ENCODE data around the gene KRT9. TPM values are rescaled to one million over a fixed set of nuclear protein-coding genes. Genes with fewer than 3 reads are reported as not detected.

Gene KRT9
- total and polyA plus RNA-seq, 2 of the 13 experiments (the other 11 are each of a cell fraction or from before 2014, with no cell fraction given): not detected

DNA sequence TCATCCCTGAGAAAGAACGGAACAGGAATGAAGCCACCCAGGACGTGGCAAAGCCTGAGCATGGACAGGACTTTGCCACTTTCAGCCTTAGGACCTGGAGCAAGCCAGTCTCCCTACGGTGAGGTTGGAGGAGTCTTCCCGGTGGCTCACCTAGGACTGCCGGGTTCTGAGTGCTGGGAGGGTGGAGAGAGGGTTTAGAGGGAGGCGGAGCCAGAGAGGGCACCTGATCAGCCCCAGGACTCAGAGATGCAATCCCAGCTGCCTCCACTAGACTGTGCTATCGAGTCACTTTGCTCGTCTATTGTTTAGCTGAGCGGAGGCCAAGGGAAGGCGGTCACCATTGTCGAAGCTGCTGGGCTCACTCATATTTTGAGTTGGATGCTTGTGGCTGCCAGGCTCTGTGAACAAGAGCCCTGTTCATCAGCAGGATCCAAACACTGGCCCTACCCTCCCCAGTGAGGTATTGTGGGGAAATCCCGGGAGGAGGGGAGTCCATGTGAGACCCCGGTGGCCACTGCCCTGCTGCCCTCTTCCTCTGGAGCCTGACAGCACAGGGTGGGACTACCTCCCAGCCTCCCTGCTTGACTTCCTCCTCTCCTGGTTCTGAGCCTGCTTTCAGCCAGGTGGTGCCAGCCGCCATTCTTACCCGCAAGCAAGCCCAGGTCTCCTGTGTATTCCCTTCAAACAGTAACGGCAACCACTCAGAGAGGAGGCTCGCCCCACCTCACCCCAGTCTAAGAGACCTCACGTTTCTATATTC is 7.8 kb upstream of the KRT9 start:
- POLR2A ChIA-PET: interaction anchor here (0.7 to 1.0 kb wide), 2 partner anchors 13 to 109 kb away, joined by 3 read pairs; no protein-coding TSS in a partner anchor
- Histone ChIP-seq H3K27me3 (ENCODE audit: control insufficient read depth in 1 of 2, insufficient read depth in 2 of 2, low read length in 2 of 2) (peaks cover 0 to 4% of the 10 kb centered on the region in 2 experiments; a peak in 2 of 5 replicates), H3K4me1 (ENCODE audit: insufficient read depth, low read length) (no peaks in the 10 kb centered on the region), H3K9ac (ENCODE audit: insufficient read depth, low read depth, low read length) (no peak overlapping the region), H3K4me2 (ENCODE audit: low read depth, low read length) (peak overlapping the region; percentile 62), H4K20me1 (ENCODE audit: insufficient read depth, low read length) (no peaks in the 10 kb centered on the region), H3K36me3 (replicated peaks in 1 of 2; ENCODE audit: control insufficient read depth in 1 of 2, insufficient read depth in 2 of 2, low read length in 2 of 2) (no peaks in the 10 kb centered on the region), H3K9me3 (ENCODE audit: low read length) (no peaks in the 10 kb centered on the region), H2AFZ (ENCODE audit: low read length) (no peak overlapping the region), H3K27ac (ENCODE audit: extremely low read length, insufficient read depth, low read length) (no peak overlapping the region), H3K4me3 (replicated peaks in 1 of 3; ENCODE audit: insufficient read depth in 1 of 3, low read depth in 2 of 3, low read length in 3 of 3) (no peak overlapping the region), H3K79me2 (ENCODE audit: insufficient read depth, low read length) (no peaks in the 10 kb centered on the region)
- BruUV-seq (replicated peaks): no TSS peak
- CTCF ChIA-PET (ENCODE audit: low intra/inter-chr PET ratio, low total read pairs): interaction anchor here (1.3 to 2.1 kb wide), 4 partner anchors 67 to 86 kb away, joined by 4 to 10 read pairs (median 6); no protein-coding TSS in a partner anchor
- intact Hi-C loops (cut with micrococcal nuclease; ENCODE audit: unreplicated experiment): loop anchor here (10.0 kb wide), 1 partner anchor 65 kb away; no protein-coding TSS in a partner anchor
- peak; percentile 91 for FAIRE-seq
- 32% methylated on average over 14 of the region's 18 CpGs for WGBS (ENCODE audit: low lambda C conversion rate)
- DNase-seq (ENCODE audit: low spot score): peak; percentile 85
- in situ Hi-C loops (cut with HindIII; ENCODE audit: extremely low pct_ligation_motif_present, low pct_unique_long_range_greater_than_20kb): no loop called here
- peak; percentile 89 for ATAC-seq
- TF ChIP-seq NFKB2 (CRISPR knock-in tag; IDR thresholded peaks at IDR 0.05; ENCODE audit: borderline replicate concordance) (0 out of 2 replicates have a peak, but pooled peaks have one; percentile 7), SOX13 (IDR thresholded peaks at IDR 0.05) (no peak), SOX13 (CRISPR knock-in tag; conservative IDR thresholded peaks at IDR 0.05 in 1 of 2, IDR thresholded peaks at IDR 0.05 in 1 of 2) (peak in 1 of 2 experiments; percentile 45; a peak in 1 of 4 replicates), HOXA3 (CRISPR knock-in tag; IDR thresholded peaks at IDR 0.05) (no peak), ZNF136 (CRISPR knock-in tag; IDR thresholded peaks at IDR 0.05; ENCODE audit: low read depth) (0 out of 2 replicates have a peak, but pooled peaks have one; percentile 27), TEAD3 (CRISPR knock-in tag; optimal IDR thresholded peaks at IDR 0.05; ENCODE audit: borderline replicate concordance) (peak; percentile 43), THAP11 (CRISPR knock-in tag; IDR thresholded peaks at IDR 0.05) (no peak), ZNF382 (CRISPR knock-in tag; IDR thresholded peaks at IDR 0.05; ENCODE audit: borderline replicate concordance) (no peak), SOX5 (CRISPR knock-in tag; IDR thresholded peaks at IDR 0.05; ENCODE audit: borderline replicate concordance) (peak; percentile 64), XRCC5 (optimal IDR thresholded peaks at IDR 0.05; ENCODE audit: low read length) (peak; percentile 82), GTF3A (CRISPR knock-in tag; conservative IDR thresholded peaks at IDR 0.05) (no peak), SP5 (CRISPR knock-in tag; IDR thresholded peaks at IDR 0.05; ENCODE audit: borderline replicate concordance, low read depth) (0 out of 2 replicates have a peak, but pooled peaks have one; percentile 30), MIER3 (CRISPR knock-in tag; IDR thresholded peaks at IDR 0.05; ENCODE audit: borderline replicate concordance) (no peak), RBFOX2 (IDR thresholded peaks at IDR 0.05; ENCODE audit: low read depth, low read length) (no peak), IKZF4 (CRISPR knock-in tag; IDR thresholded peaks at IDR 0.05; ENCODE audit: borderline replicate concordance, low read depth, not compliant biosample characterization) (peak; percentile 31), ZNF883 (CRISPR knock-in tag; IDR thresholded peaks at IDR 0.05; ENCODE audit: not compliant biosample characterization) (peak; percentile 25)
- TF ChIP-seq, protein P1, sequence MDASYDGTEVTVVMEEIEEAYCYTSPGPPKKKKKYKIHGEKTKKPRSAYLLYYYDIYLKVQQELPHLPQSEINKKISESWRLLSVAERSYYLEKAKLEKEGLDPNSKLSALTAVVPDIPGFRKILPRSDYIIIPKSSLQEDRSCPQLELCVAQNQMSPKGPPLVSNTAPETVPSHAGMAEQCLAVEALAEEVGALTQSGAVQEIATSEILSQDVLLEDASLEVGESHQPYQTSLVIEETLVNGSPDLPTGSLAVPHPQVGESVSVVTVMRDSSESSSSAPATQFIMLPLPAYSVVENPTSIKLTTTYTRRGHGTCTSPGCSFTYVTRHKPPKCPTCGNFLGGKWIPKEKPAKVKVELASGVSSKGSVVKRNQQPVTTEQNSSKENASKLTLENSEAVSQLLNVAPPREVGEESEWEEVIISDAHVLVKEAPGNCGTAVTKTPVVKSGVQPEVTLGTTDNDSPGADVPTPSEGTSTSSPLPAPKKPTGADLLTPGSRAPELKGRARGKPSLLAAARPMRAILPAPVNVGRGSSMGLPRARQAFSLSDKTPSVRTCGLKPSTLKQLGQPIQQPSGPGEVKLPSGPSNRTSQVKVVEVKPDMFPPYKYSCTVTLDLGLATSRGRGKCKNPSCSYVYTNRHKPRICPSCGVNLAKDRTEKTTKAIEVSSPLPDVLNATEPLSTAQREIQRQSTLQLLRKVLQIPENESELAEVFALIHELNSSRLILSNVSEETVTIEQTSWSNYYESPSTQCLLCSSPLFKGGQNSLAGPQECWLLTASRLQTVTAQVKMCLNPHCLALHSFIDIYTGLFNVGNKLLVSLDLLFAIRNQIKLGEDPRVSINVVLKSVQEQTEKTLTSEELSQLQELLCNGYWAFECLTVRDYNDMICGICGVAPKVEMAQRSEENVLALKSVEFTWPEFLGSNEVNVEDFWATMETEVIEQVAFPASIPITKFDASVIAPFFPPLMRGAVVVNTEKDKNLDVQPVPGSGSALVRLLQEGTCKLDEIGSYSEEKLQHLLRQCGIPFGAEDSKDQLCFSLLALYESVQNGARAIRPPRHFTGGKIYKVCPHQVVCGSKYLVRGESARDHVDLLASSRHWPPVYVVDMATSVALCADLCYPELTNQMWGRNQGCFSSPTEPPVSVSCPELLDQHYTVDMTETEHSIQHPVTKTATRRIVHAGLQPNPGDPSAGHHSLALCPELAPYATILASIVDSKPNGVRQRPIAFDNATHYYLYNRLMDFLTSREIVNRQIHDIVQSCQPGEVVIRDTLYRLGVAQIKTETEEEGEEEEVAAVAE (CRISPR knock-in tag; IDR thresholded peaks at IDR 0.05; ENCODE audit: borderline replicate concordance): peak; percentile 40; the same call in 1 of the 2 replicates
- TF ChIP-seq, protein P2, sequence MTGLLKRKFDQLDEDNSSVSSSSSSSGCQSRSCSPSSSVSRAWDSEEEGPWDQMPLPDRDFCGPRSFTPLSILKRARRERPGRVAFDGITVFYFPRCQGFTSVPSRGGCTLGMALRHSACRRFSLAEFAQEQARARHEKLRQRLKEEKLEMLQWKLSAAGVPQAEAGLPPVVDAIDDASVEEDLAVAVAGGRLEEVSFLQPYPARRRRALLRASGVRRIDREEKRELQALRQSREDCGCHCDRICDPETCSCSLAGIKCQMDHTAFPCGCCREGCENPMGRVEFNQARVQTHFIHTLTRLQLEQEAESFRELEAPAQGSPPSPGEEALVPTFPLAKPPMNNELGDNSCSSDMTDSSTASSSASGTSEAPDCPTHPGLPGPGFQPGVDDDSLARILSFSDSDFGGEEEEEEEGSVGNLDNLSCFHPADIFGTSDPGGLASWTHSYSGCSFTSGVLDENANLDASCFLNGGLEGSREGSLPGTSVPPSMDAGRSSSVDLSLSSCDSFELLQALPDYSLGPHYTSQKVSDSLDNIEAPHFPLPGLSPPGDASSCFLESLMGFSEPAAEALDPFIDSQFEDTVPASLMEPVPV (CRISPR knock-in tag; IDR thresholded peaks at IDR 0.05): no peak

Data from HepG2 (cell line).